Measurements from ENCODE around the gene SLC18A3.

SLC18A3 gene

DNA sequence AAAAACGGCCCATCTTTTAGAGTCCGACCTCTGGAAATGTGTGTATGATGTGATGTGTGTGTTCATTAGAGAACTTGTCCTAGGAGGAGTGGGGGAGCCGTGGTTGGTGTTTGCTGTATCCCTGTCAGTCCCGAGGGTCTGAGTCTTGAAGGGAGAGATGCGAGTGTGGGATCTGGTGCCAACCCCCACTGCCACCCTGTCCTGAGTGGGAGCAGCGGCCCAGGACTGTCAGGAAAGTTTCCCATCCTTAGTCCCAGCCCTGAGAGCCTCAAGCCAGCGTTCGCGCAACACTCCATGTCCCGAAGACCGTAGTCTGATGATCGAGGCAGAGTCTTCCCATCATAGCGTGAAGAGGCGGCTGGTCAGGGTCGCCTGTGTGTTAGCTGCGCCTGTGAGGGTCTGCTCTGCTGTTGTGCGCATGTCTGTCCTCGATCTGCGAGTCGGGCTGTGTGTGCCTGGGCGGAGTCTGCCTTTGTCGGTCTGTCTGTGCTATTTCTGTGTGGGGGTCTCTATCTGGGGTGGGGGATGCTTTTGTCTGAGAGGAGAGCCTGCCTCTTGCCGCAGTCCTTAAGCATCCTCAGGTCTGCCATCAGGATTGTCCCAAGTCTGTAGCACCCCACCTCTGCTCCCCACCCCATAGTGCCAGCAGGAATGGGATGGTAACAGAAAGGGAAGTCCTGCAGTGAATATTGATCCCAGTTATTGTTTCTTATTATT lies 3.2 kb downstream of the SLC18A3 start:
- peaks cover 69% of the 10 kb centered on the region for H3K27me3 Mint-ChIP-seq
- H3K4me1 Mint-ChIP-seq (ENCODE audit: low read depth) = peaks cover 6% of the 10 kb centered on the region
- peaks cover 6% of the 10 kb centered on the region for H3K9me3 Mint-ChIP-seq
- no peaks in the 10 kb centered on the region for H3K36me3 Mint-ChIP-seq (ENCODE audit: low read depth)
- no peak overlapping the region for H3K4me3 Mint-ChIP-seq
- H3K27ac Mint-ChIP-seq = no peak overlapping the region

DNA sequence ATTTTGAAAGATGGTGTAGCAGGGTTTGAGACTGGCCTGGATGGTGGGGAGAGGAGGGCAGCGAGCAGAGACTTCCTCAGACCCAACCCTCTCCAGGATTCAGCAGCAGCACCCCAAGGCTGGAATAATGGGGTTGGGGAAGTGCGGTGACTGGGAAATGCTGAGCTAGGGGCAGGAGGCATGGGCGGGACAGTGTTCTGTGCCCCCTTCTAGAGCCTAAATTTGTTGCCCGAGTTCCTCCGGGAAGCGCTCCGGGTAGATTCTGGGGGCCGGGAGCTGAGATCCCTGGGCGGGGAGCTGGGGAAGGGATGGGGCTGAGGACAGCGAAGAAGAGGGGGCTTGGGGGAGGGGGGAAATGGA lies 3.8 kb downstream of the SLC18A3 start, which contains the start of gene CHAT:
Gene CHAT, plus strand, starts transcription at position 156 of the 360 bp plus-strand sequence. Its CDS starts 153 bp downstream, at position 309.
- Mint-ChIP-seq H3K36me3 (ENCODE audit: low read depth) (no peaks in the 10 kb centered on the region), H3K27ac (no peak within 1 kb of the TSS), H3K9me3 (peaks cover 6% of the 10 kb centered on the region), H3K4me3 (no peak within 1 kb of the TSS), H3K27me3 (peaks cover 66% of the 10 kb centered on the region), H3K4me1 (ENCODE audit: low read depth) (peaks cover 6% of the 10 kb centered on the region)

DNA sequence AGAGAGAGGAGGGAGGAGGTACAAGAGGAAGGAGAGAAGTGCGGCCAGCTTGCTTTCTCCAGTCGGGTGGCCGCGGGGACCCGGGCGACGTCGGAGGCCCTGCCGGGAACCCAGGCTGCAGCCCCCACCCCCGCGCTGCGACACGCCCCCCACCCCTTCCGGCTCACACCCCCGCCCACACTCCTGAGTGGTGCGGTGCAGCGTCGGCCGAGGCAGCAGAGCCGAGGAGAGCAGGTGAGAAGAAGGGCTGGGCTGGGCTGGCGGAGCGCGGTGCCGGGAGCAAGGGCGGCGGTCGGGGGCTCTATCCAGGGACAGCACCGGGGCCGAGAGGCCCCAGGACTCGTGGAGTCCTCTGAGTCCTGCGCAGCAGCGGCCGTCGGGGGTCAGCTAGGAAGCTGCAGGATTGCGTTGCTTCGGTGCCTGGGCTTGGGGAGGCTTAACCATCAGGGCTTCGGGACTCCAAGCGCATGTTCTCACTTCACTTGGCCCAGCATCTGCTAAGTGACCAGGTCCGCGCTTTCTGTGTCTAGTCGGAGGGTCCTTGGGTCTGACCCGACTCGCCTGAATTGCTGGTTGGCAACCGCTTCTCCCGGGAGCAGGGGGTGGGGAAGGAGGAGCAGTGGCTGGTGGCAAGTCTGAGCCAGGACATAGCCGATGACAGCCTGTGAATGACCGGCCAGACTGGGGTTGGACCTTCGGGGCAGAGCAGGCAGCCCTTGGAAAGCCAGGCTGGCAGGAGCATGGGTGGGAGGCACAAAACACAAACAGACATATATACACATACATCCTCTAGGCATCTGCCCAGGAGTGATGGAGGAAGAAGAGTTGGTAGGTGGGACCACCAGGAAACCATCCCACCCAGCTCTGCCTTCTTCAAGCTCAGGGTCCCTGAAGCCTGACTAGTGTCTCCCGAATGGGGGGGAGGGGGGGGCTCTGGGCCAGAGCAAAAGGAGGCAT lies 4.4 kb downstream of the SLC18A3 start:
- Mint-ChIP-seq H3K27ac (no peak overlapping the region), H3K4me3 (no peak overlapping the region), H3K36me3 (ENCODE audit: low read depth) (no peaks in the 10 kb centered on the region), H3K9me3 (peaks cover 6% of the 10 kb centered on the region), H3K4me1 (ENCODE audit: low read depth) (peaks cover 6% of the 10 kb centered on the region), H3K27me3 (peaks cover 65% of the 10 kb centered on the region)

DNA sequence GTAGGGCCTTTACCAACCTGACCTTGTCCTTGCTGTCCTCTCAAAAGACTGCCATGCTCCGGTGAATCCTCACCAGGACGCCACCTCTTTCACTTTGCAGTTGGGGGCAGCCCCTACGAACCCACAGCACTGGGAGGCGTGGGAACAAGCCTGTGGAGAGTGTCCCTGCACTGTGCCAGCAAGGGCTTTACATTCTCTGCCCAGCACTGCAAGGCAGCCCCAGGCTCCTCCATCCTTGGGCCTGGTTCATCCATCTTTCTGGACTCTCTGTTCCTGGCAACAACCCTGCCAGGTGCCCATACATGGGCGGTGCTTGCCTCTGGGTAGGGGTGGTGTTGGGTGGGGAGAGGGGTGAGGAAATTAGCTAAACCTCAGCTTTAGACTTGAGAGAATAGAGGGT lies 5.1 kb downstream of the SLC18A3 start:
- H3K4me3 Mint-ChIP-seq = no peak overlapping the region
- H3K27ac Mint-ChIP-seq = no peak overlapping the region
- H3K27me3 Mint-ChIP-seq = peaks cover 65% of the 10 kb centered on the region
- peaks cover 6% of the 10 kb centered on the region for H3K4me1 Mint-ChIP-seq (ENCODE audit: low read depth)
- peaks cover 6% of the 10 kb centered on the region for H3K9me3 Mint-ChIP-seq
- no peaks in the 10 kb centered on the region for H3K36me3 Mint-ChIP-seq (ENCODE audit: low read depth)

DNA sequence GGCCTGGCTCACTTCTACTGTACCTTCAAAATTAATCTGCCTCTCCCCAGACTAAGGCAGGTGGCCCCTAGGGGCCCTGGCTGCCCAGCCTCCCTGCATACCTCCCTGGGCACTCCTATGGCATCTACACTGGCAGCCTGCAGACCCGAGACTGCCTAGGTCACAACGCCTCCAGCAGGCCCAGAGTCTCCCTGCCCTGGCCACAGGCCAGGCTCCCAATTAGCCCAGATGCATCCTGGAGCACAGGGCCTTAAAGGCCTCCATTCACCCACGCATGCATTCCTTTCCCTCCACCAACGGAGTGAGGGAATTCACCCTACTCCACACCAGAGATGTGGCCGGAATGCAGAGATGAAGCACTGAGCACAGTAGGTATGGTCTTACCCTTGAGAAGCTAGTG lies 5.6 kb downstream of the SLC18A3 start:
- H3K36me3 Mint-ChIP-seq (ENCODE audit: low read depth) = no peaks in the 10 kb centered on the region
- peaks cover 65% of the 10 kb centered on the region for H3K27me3 Mint-ChIP-seq
- peaks cover 6% of the 10 kb centered on the region for H3K4me1 Mint-ChIP-seq (ENCODE audit: low read depth)

DNA sequence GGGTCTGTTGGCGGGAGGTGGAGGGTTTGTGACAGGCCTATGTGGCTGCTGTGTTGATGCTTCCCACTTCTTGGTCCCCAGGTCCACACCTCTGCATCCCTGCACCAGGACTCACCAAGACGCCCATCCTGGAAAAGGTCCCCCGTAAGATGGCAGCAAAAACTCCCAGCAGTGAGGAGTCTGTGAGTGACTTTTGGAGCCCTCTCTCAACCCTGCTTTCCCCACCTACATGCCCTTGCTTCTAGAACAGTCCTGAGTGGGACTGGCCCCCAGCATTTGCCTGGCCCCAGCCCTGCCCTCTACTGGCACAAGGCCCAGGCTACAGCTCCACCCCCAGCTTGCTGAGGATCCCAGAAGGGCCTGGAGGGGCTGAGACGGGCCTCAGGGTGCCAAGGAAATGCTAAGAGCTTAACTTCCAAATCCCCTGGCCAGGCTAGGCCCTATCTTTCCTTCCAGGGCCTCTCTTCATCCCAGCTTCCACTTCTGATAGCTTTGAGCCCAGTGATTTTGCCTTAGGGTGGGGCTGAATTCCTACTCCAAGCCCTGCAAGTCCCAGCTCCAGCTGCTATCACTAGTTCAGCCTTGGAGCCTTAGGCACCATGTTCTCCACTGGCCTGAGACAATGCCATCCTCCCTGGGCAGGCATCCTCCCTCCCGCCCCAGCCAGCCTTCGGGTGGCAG lies 6.5 kb downstream of the SLC18A3 start:
- Mint-ChIP-seq H3K27ac (no peak overlapping the region), H3K9me3 (peaks cover 6% of the 10 kb centered on the region), H3K4me1 (ENCODE audit: low read depth) (peaks cover 6% of the 10 kb centered on the region), H3K36me3 (ENCODE audit: low read depth) (no peaks in the 10 kb centered on the region), H3K27me3 (peaks cover 58% of the 10 kb centered on the region), H3K4me3 (no peak overlapping the region)

More for the DNA sequence above, 5.6 kb downstream of the SLC18A3 start:
- Mint-ChIP-seq H3K4me3 (no peak overlapping the region), H3K9me3 (peaks cover 6% of the 10 kb centered on the region), H3K27ac (no peak overlapping the region)

DNA sequence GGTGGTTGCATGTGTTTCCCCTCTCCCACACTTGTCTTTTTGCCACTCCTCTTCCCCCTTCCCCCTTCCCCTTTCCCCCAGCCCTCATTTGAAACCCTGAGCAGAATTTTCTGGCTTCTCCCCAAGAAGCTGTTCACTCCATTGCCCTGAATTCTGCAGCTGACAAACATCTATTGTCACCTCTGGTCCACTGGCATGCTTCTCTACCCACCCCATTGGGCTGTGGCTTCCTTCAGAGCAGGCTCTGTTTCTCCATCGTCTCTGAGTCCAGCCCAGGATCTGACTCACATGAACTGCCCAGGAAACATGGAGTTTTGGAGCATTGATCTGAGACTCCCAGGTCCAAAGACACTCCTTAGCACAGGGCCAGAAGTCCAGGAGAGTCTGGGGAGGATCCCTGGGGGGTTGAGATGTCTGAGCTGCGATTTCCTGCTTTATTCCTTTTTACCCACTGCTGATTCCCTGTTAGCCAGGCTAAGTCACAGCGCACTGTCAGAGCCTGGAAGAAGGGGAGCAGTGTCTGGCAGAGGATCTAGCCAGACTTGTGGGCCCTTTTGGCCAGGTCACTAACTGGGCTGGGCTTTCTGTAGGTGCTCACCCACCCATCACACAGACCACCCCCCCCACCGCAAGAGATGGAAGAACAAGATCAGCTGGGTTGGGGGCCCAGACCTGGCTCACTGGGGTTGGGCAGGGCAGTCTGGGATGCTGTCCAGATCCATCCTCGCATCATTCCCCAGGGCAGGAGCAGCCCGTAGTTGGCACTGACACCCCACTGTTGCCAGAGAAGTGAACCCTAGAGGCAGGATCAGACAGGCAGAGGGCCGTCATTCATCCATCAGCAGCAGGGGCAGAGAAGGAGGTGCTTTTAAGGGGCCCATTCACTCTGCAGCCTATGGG lies 7.3 kb downstream of the SLC18A3 start:
- H3K9me3 Mint-ChIP-seq = peaks cover 1% of the 10 kb centered on the region
- no peak overlapping the region for H3K4me3 Mint-ChIP-seq
- peaks cover 50% of the 10 kb centered on the region for H3K27me3 Mint-ChIP-seq
- H3K27ac Mint-ChIP-seq = no peak overlapping the region
- H3K36me3 Mint-ChIP-seq (ENCODE audit: low read depth) = no peaks in the 10 kb centered on the region
- H3K4me1 Mint-ChIP-seq (ENCODE audit: low read depth) = no peaks in the 10 kb centered on the region

DNA sequence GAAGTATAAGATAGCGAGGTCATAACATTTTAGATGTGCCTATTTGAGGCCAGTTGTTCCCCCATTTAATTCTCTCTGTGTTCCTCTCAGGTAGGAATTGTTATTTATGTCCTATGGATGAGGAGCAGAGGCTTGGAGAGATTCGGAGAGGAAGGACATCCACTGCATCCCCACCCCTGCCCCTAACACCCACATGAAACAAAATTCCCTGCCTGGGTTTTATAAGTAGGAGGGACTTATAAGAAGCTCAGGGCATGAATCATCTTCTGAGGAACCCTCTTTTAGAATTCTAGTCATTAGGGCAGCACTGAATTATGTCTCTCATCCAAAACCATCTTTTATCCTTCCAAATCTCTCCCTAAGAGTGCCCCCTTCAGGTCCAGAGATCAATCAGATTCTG lies 8.7 kb downstream of the SLC18A3 start:
- no peaks in the 10 kb centered on the region for H3K9me3 Mint-ChIP-seq
- no peaks in the 10 kb centered on the region for H3K4me1 Mint-ChIP-seq (ENCODE audit: low read depth)
- no peaks in the 10 kb centered on the region for H3K36me3 Mint-ChIP-seq (ENCODE audit: low read depth)
- no peak overlapping the region for H3K4me3 Mint-ChIP-seq
- H3K27me3 Mint-ChIP-seq = peaks cover 36% of the 10 kb centered on the region
- H3K27ac Mint-ChIP-seq = no peak overlapping the region

DNA sequence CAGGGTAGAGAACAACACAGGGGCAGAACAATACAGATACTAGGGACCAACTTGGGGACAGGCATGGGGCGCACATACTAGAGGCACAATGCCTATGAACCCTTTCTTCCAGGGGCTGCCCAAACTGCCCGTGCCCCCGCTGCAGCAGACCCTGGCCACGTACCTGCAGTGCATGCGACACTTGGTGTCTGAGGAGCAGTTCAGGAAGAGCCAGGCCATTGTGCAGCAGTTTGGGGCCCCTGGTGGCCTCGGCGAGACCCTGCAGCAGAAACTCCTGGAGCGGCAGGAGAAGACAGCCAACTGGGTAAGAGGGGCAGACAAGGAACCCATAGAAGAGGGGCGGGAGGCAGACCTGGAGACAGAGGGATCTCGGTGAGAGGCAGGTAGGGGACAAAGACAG lies 9.5 kb downstream of the SLC18A3 start:
- no peaks in the 10 kb centered on the region for H3K36me3 Mint-ChIP-seq (ENCODE audit: low read depth)
- H3K4me1 Mint-ChIP-seq (ENCODE audit: low read depth) = no peaks in the 10 kb centered on the region
- no peaks in the 10 kb centered on the region for H3K9me3 Mint-ChIP-seq
- H3K27me3 Mint-ChIP-seq = peaks cover 35% of the 10 kb centered on the region
- H3K27ac Mint-ChIP-seq = no peak overlapping the region
- no peak overlapping the region for H3K4me3 Mint-ChIP-seq

DNA sequence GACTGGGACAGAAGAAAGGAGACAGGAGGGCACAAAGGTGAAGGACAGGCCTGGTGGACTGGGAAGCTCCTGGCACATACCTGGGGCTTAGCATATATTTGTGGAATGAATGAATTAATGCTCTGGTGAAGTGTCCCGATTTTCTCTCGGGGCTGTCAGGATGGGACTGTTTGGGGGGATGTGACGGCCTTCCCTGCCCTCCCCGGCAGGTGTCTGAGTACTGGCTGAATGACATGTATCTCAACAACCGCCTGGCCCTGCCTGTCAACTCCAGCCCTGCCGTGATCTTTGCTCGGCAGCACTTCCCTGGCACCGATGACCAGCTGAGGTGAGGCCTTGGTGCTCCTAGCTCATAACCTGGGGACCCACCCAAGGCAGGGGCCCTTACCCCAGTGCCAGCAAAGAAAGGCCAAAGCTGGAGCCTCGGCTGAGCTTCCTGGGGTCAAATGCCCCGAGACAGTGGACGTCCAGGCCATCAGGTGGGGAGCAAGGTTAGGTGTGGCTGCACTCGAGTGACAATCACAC lies 10.2 kb downstream of the SLC18A3 start:
- H3K27ac Mint-ChIP-seq = no peak overlapping the region
- H3K4me3 Mint-ChIP-seq = no peak overlapping the region
- H3K36me3 Mint-ChIP-seq (ENCODE audit: low read depth) = no peaks in the 10 kb centered on the region
- no peaks in the 10 kb centered on the region for H3K4me1 Mint-ChIP-seq (ENCODE audit: low read depth)
- H3K27me3 Mint-ChIP-seq = peaks cover 33% of the 10 kb centered on the region
- no peaks in the 10 kb centered on the region for H3K9me3 Mint-ChIP-seq

DNA sequence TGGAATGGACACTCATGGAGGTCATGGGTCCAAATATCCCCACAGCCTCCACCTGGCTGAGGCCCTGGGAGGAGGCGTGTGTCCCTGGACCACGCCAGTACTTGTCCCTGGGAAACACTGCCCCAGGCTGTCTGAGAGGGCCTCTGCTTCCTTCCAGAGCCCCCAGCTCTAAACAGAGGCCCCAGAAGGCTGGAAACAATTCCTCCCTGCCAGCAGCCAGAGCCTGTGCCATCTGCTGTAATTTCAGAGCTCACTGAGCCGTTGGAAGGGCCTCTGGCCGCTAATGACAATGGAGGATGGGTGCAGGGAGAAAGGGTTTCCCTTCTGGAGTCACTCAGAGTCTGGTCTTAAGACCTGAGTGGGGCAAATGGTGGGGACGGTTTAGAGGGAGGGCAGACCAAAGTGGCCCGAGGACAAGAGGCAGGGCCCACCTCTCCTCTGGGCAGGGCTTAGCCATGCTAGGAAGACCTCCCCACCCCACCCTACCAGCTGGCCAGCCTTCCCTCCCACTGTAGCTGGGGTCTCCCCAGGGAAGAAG lies 10.8 kb downstream of the SLC18A3 start:
- Mint-ChIP-seq H3K27me3 (peaks cover 28% of the 10 kb centered on the region), H3K36me3 (ENCODE audit: low read depth) (no peaks in the 10 kb centered on the region), H3K9me3 (no peaks in the 10 kb centered on the region), H3K4me3 (no peak overlapping the region), H3K27ac (no peak overlapping the region), H3K4me1 (ENCODE audit: low read depth) (no peaks in the 10 kb centered on the region)

DNA sequence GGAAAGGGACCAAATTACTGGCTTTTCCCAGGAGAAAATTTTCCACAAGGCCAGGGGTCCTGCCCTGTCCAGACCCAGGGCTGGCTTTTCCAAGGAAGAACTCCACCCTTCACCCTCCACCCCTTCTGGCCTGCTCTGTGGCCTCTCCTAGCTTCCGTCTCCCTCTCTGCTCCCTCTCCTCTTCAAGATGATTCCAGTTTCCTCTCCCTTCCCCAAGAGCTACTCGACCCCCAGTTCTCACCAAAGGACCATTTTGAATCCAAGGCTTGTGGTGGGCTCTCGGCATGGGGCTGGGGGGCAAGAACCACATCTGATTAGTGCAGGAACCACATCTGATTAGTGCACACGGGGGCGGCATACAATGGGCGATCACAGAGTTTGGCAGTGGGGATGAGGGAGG lies 11.5 kb downstream of the SLC18A3 start:
- Mint-ChIP-seq H3K36me3 (ENCODE audit: low read depth) (no peaks in the 10 kb centered on the region), H3K4me3 (no peak overlapping the region), H3K27me3 (peaks cover 27% of the 10 kb centered on the region), H3K27ac (no peak overlapping the region), H3K9me3 (no peaks in the 10 kb centered on the region), H3K4me1 (ENCODE audit: low read depth) (no peaks in the 10 kb centered on the region)

DNA sequence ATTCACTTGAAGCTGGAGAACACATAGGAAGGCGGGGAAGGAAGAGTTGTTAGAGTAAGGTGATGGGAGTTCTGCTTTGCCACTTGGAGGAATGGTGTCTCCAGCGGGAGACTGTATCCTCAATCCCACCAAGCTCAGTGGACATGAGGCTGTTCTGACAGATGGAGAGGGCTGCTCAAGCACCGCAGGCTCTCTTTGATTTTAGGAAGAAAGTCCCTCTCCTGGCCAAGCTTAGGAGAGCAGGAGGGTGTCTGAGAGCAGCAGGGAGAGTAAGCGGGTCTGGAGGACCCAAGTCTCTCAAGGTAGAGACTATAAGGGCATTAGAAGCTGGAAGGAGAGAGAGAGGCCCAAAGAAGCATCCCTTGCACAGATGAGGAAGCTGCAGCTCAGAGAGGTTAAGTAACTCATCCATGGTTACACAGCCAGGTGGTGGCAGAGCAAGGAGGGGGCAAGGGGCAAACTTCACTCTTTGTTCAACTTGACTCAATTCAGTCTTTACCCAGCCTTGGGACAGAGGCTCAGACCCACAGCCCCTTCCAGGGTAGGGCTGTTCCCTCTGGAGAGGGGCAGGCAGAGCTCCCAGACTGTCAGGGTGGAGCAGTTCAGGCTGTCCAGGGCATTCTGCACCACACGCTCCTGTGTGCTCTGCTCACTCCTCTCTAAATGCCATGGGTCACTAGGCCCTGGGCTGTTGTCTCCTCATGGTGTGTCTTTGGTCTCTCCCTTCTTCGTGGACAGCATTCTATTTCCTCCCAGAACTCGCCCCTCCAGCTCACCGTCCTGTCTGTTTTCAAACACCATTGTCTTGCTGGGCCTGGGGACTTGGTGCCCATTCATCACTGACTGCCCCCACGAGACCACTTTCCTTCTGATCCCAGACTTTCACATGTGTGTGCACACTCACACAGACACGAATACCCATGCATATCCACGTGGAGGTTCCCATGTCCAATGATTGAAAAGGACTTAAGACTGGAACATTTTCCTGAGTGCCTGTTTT lies 12.6 kb downstream of the SLC18A3 start:
- Mint-ChIP-seq H3K9me3 (no peaks in the 10 kb centered on the region), H3K4me1 (ENCODE audit: low read depth) (no peaks in the 10 kb centered on the region), H3K36me3 (ENCODE audit: low read depth) (no peaks in the 10 kb centered on the region), H3K4me3 (no peak overlapping the region), H3K27ac (no peak overlapping the region), H3K27me3 (peaks cover 18% of the 10 kb centered on the region)
